ENCODE results near the gene CAPN12. TPM values are rescaled to one million over a fixed set of nuclear protein-coding genes. Genes with fewer than 3 reads are reported as not detected.

CAPN12 gene
- polyA plus RNA-seq, 1 of the 3 experiments (the other 2 are of a cell fraction) = 3.0 TPM

- no peak for DNase-seq
- peaks cover 49 to 91% of the 10 kb centered on the region in 2 experiments for H3K36me3 ChIP-seq (replicated peaks in 1 of 2; ENCODE audit: control insufficient read depth in 1 of 2, insufficient read depth in 2 of 2, low read length in 1 of 2)
- no peaks in the 10 kb centered on the region for H3K9me2 ChIP-seq
- no peaks in the 10 kb centered on the region for H3K27me3 ChIP-seq (ENCODE audit: insufficient read depth)
- H3K4me3 ChIP-seq (ENCODE audit: low read depth in 2 of 2, low read length in 1 of 2) = no peak overlapping the region
- H3F3A ChIP-seq (replicated peaks; ENCODE audit: insufficient read depth) = peaks cover 17% of the 10 kb centered on the region
- no peaks in the 10 kb centered on the region for H3K9me3 ChIP-seq
- no peak overlapping the region for H3K9ac ChIP-seq
- CTCF ChIA-PET = interaction anchor here (1.0 to 1.8 kb wide), 3 partner anchors 77 to 206 kb away, joined by 3 to 6 read pairs (median 5); partner anchors contain the start of genes ACTN4, MRPS12 and SARS2
- H4K20me1 ChIP-seq (ENCODE audit: insufficient read depth) = no peaks in the 10 kb centered on the region
- H3K4me2 ChIP-seq = no peak overlapping the region
- H3K27ac ChIP-seq (ENCODE audit: low read depth in 2 of 2, low read length in 1 of 2) = no peak overlapping the region
- H2AFZ ChIP-seq (ENCODE audit: low read depth) = no peak overlapping the region
- H3K4me1 ChIP-seq (ENCODE audit: control insufficient read depth in 1 of 2, insufficient read depth in 2 of 2, low read depth in 1 of 2, low read length in 1 of 2) = peaks cover 0 to 8% of the 10 kb centered on the region in 2 experiments; a peak in 1 of 4 replicates
- POLR2A ChIA-PET = interaction anchor here (1.1 kb wide), 1 partner anchor 13 kb away, joined by 3 read pairs; no protein-coding TSS in a partner anchor
- whole genome bisulfite sequencing (ENCODE audit: low lambda C conversion rate) = 96% methylated on average over 27 of the region's 42 CpGs
- H3K79me2 ChIP-seq (ENCODE audit: insufficient read depth) = peaks cover 21% of the 10 kb centered on the region
- no peak for TF ChIP-seq RAD21 (IDR thresholded peaks at IDR 0.05; ENCODE audit: low read length)
- no peak for TF ChIP-seq FOSL2 (IDR thresholded peaks at IDR 0.05; ENCODE audit: borderline replicate concordance, low read depth)
- no peak for TF ChIP-seq RCOR1 (IDR thresholded peaks at IDR 0.05; ENCODE audit: low read length)
- TF ChIP-seq TAF1 (IDR thresholded peaks at IDR 0.05; ENCODE audit: borderline replicate concordance, low read depth, low read length) = no peak
- TF ChIP-seq CTCF (IDR thresholded peaks at IDR 0.05) = no peak
- TF ChIP-seq GATA2 (CRISPR knock-in tag; IDR thresholded peaks at IDR 0.05) = no peak
- TF ChIP-seq REST (IDR thresholded peaks at IDR 0.05; ENCODE audit: low read depth, low read length) = no peak
- no peak for TF ChIP-seq NRF1 (IDR thresholded peaks at IDR 0.05; ENCODE audit: low read depth, low read length)
- TF ChIP-seq, protein P1, sequence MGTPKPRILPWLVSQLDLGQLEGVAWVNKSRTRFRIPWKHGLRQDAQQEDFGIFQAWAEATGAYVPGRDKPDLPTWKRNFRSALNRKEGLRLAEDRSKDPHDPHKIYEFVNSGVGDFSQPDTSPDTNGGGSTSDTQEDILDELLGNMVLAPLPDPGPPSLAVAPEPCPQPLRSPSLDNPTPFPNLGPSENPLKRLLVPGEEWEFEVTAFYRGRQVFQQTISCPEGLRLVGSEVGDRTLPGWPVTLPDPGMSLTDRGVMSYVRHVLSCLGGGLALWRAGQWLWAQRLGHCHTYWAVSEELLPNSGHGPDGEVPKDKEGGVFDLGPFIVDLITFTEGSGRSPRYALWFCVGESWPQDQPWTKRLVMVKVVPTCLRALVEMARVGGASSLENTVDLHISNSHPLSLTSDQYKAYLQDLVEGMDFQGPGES (IDR thresholded peaks at IDR 0.05; ENCODE audit: low read depth, low read length) = no peak
- TF ChIP-seq CHD2 (IDR thresholded peaks at IDR 0.05; ENCODE audit: low read length, partially characterized antibody) = no peak
- TF ChIP-seq FOXM1 (IDR thresholded peaks at IDR 0.05; ENCODE audit: low read depth) = no peak
- TF ChIP-seq RXRA (IDR thresholded peaks at IDR 0.05; ENCODE audit: borderline replicate concordance, low read depth) = no peak
- TF ChIP-seq MEF2A (IDR thresholded peaks at IDR 0.05; ENCODE audit: borderline replicate concordance, low read depth) = no peak
- TF ChIP-seq ELF1 (IDR thresholded peaks at IDR 0.05) = no peak
These were observed 20.1 kb downstream of the CAPN12 start for GRCh38 chr19:38723990-38724854.
